ENCODE results near the gene PLXNB2.
A peak's percentile ranks its signal among the peaks of the same experiment; 100 is the strongest.

PLXNB2 gene

GRCh38 chr22:50302564-50302963, 4.9 kb downstream of the PLXNB2 start:
- no peak for TF ChIP-seq CTCF (conservative IDR thresholded peaks at IDR 0.05)
- peak overlapping the region; percentile 90 for H3K27ac ChIP-seq

- peak overlapping the region; percentile 90; the same call in 1 of the 2 replicates for H3K27ac ChIP-seq
Measured at GRCh38 chr22:50302041-50302541, 5.4 kb downstream of the PLXNB2 start.

GRCh38 chr22:50301581-50301991, 5.9 kb downstream of the PLXNB2 start:
- 0 out of 2 replicates have a peak overlapping the region, but pooled peaks have one; percentile 90 for H3K27ac ChIP-seq
- no peak for TF ChIP-seq CTCF (conservative IDR thresholded peaks at IDR 0.05)

More at GRCh38 chr22:50302041-50302541, 5.4 kb downstream of the PLXNB2 start:
- TF ChIP-seq CTCF (conservative IDR thresholded peaks at IDR 0.05), result no peak

GRCh38 chr22:50300620-50301257, 6.7 kb downstream of the PLXNB2 start:
- no peak overlapping the region for H3K27ac ChIP-seq
- no peak for TF ChIP-seq CTCF (conservative IDR thresholded peaks at IDR 0.05)

GRCh38 chr22:50299785-50300619, 7.4 kb downstream of the PLXNB2 start:
- no peak overlapping the region for H3K27ac ChIP-seq
- TF ChIP-seq CTCF (conservative IDR thresholded peaks at IDR 0.05), result no peak

- TF ChIP-seq CTCF (conservative IDR thresholded peaks at IDR 0.05), result no peak
- H3K27ac ChIP-seq, result no peak overlapping the region
Measured at GRCh38 chr22:50298937-50299784, 8.3 kb downstream of the PLXNB2 start.

- no peak for TF ChIP-seq CTCF (conservative IDR thresholded peaks at IDR 0.05)
- H3K27ac ChIP-seq, result no peak overlapping the region
Measured at GRCh38 chr22:50298266-50298637, 9.2 kb downstream of the PLXNB2 start.

Data from VCaP (cell line).